Duodenal mucosa (tissue), 2 donors: ENCODE results near the gene SRP54.
A peak's percentile ranks its signal among the peaks of the same experiment; 100 is the strongest.
"Not testable (repeated sequence)": the region's sequence is repeated elsewhere in the genome, so short reads cannot be mapped to it uniquely, and the experiment has no call there.

Experiments
- H3K27ac ChIP-seq: one replicate; pipeline ENCODE4 v1.7.0; 2013; ENCODE audit warnings: low read depth, low read length
- H3K27me3 ChIP-seq, 2 donors: one replicate each; pipeline ENCODE4 v1.7.0; 2013; ENCODE audit warnings: low read length in 2 of 2, control low read depth in 1 of 2; ENCODE audit not compliant: insufficient read depth in 2 of 2, control insufficient read depth in 1 of 2
- H3K36me3 ChIP-seq, 2 donors: one replicate each; pipeline ENCODE4 v1.7.0; 2013; ENCODE audit warnings: low read length in 2 of 2, control low read depth in 1 of 2; ENCODE audit not compliant: insufficient read depth in 2 of 2, control insufficient read depth in 1 of 2
- H3K4me1 ChIP-seq, 2 donors: one replicate each; pipeline ENCODE4 v1.7.0; 2013; ENCODE audit warnings: low read length in 2 of 2, control low read depth in 1 of 2; ENCODE audit not compliant: insufficient read depth in 2 of 2, control insufficient read depth in 1 of 2
- H3K4me3 ChIP-seq, 2 donors: one replicate each; pipeline ENCODE4 v1.7.0; 2013; ENCODE audit warnings: low read length in 2 of 2, low read depth in 1 of 2
- H3K9ac ChIP-seq, 2 donors: one replicate each; pipeline ENCODE4 v1.7.0; 2013; ENCODE audit warnings: low read length in 2 of 2, low read depth in 1 of 2
- H3K9me3 ChIP-seq, 2 donors: one replicate each; pipeline ENCODE4 v1.7.0; 2013; ENCODE audit warnings: low read length in 2 of 2, control low read depth in 1 of 2; ENCODE audit not compliant: control insufficient read depth in 1 of 2

SRP54 gene

GRCh38 chr14:34957771-34958286 lies 25.0 kb upstream of the SRP54 start:
- Histone ChIP-seq H3K4me1 (no peaks in the 10 kb centered on the region), H3K4me3 (no peak overlapping the region), H3K9me3 (no peaks in the 10 kb centered on the region), H3K36me3 (peaks cover 0 to 5% of the 10 kb centered on the region in 2 donors), H3K27ac (no peak overlapping the region), H3K9ac (no peak overlapping the region), H3K27me3 (no peaks in the 10 kb centered on the region)

GRCh38 chr14:34962106-34962505 lies 20.7 kb upstream of the SRP54 start:
- not testable (repeated sequence) for H3K27me3 ChIP-seq, H3K9me3 ChIP-seq, H3K9ac ChIP-seq, H3K4me1 ChIP-seq, H3K27ac ChIP-seq, H3K36me3 ChIP-seq, H3K4me3 ChIP-seq

GRCh38 chr14:34964977-34965764 lies 17.6 kb upstream of the SRP54 start:
- Histone ChIP-seq H3K4me1 (no peaks in the 10 kb centered on the region), H3K36me3 (peaks cover 5 to 10% of the 10 kb centered on the region in 2 donors), H3K9me3 (no peaks in the 10 kb centered on the region), H3K9ac (no peak overlapping the region), H3K4me3 (no peak overlapping the region), H3K27ac (no peak overlapping the region), H3K27me3 (no peaks in the 10 kb centered on the region)

- Histone ChIP-seq H3K27ac (no peak overlapping the region), H3K36me3 (peaks cover 5 to 10% of the 10 kb centered on the region in 2 donors), H3K9ac (no peak overlapping the region), H3K4me3 (no peak overlapping the region), H3K4me1 (no peaks in the 10 kb centered on the region), H3K27me3 (no peaks in the 10 kb centered on the region), H3K9me3 (no peaks in the 10 kb centered on the region)
Measured at GRCh38 chr14:34965912-34966311, 16.9 kb upstream of the SRP54 start.

- peaks cover 5 to 10% of the 10 kb centered on the region in 2 donors for H3K36me3 ChIP-seq
- no peak overlapping the region for H3K27ac ChIP-seq
- no peaks in the 10 kb centered on the region for H3K27me3 ChIP-seq
- no peaks in the 10 kb centered on the region for H3K4me1 ChIP-seq
- no peak overlapping the region for H3K4me3 ChIP-seq
- no peak overlapping the region for H3K9ac ChIP-seq
- H3K9me3 ChIP-seq = no peaks in the 10 kb centered on the region
Measured at GRCh38 chr14:34966413-34966812, 16.4 kb upstream of the SRP54 start.

- Histone ChIP-seq H3K9me3 (no peaks in the 10 kb centered on the region), H3K36me3 (peaks cover 5 to 12% of the 10 kb centered on the region in 2 donors), H3K4me1 (no peaks in the 10 kb centered on the region), H3K27me3 (no peaks in the 10 kb centered on the region), H3K9ac (no peak overlapping the region), H3K4me3 (no peak overlapping the region), H3K27ac (no peak overlapping the region)
Measured at GRCh38 chr14:34970665-34971064, 12.1 kb upstream of the SRP54 start.

GRCh38 chr14:34971381-34971780 lies 11.4 kb upstream of the SRP54 start:
- Histone ChIP-seq H3K4me3 (no peak overlapping the region), H3K27ac (no peak overlapping the region), H3K36me3 (peaks cover 5 to 11% of the 10 kb centered on the region in 2 donors)

GRCh38 chr14:34971801-34972200 lies 11.0 kb upstream of the SRP54 start:
- Histone ChIP-seq H3K4me3 (no peak overlapping the region), H3K27me3 (no peaks in the 10 kb centered on the region), H3K9ac (no peak overlapping the region), H3K4me1 (no peaks in the 10 kb centered on the region), H3K27ac (no peak overlapping the region), H3K36me3 (peaks cover 5 to 8% of the 10 kb centered on the region in 2 donors), H3K9me3 (no peaks in the 10 kb centered on the region)

More at GRCh38 chr14:34971381-34971780, 11.4 kb upstream of the SRP54 start:
- Histone ChIP-seq H3K9ac (no peak overlapping the region), H3K4me1 (no peaks in the 10 kb centered on the region), H3K9me3 (no peaks in the 10 kb centered on the region), H3K27me3 (no peaks in the 10 kb centered on the region)

- Histone ChIP-seq H3K27me3 (no peaks in the 10 kb centered on the region), H3K4me3 (no peak overlapping the region), H3K36me3 (no peaks in the 10 kb centered on the region), H3K27ac (no peak overlapping the region), H3K4me1 (peaks cover under 1 to 10% of the 10 kb centered on the region in 2 donors), H3K9me3 (no peaks in the 10 kb centered on the region), H3K9ac (no peak overlapping the region)
Measured at GRCh38 chr14:34978444-34978843, 4.3 kb upstream of the SRP54 start.

- Histone ChIP-seq H3K36me3 (no peaks in the 10 kb centered on the region), H3K4me1 (peaks cover 15 to 29% of the 10 kb centered on the region in 2 donors), H3K4me3 (peak overlapping the region; percentile 79 to 96), H3K9me3 (no peaks in the 10 kb centered on the region), H3K27me3 (no peaks in the 10 kb centered on the region), H3K9ac (peak overlapping the region; percentile 61 to 94), H3K27ac (no peak overlapping the region)
Measured at GRCh38 chr14:34980337-34980900, 2.4 kb upstream of the SRP54 start.
